H1 (cell line): ENCODE measurements around the gene LANCL1. TPM values are rescaled to one million over a fixed set of nuclear protein-coding genes. Genes with fewer than 3 reads are reported as not detected.

ENCODE experiments used
- CTCF ChIA-PET: fragments of 300-600 bp; sonication (Branson Sonifier 250); formaldehyde crosslinking; loops from one replicate; lab custom pipeline; 2021; ENCODE audit not compliant: partially characterized antibody; lab: Charles Lee
- POLR2A ChIA-PET: fragments of 300-600 bp; sonication (Branson Sonifier 250); formaldehyde crosslinking; loops from one replicate; lab custom pipeline; 2021; ENCODE audit warnings: inconsistent platforms; ENCODE audit not compliant: partially characterized antibody; lab: Charles Lee
- DNase-seq, 2 experiments: peaks; one replicate each; pipeline versions ENCODE4 v3.0.0 to v3.0.0-alpha.2; 2010 to 2022; ENCODE audit warnings: low spot score in 2 of 2, low read depth in 1 of 2, mixed read lengths in 1 of 2
- FAIRE-seq: peaks from 2 replicates; lab custom pipeline; 2011; peaks lifted over from hg19 to GRCh38; lab: Jason Lieb, UNC
- H2AFZ ChIP-seq: 2 replicates; pipeline ENCODE4 v1.8.1; 2012; ENCODE audit warnings: low read length, inconsistent platforms
- H2AK5ac ChIP-seq: 2 replicates; pipeline ENCODE4 v1.6.1; 2013; ENCODE audit warnings: low read depth, low read length
- H2BK120ac ChIP-seq: replicated peaks from 2 replicates; pipeline ENCODE3; 2013; ENCODE audit warnings: low read depth, low read length, inconsistent platforms
- H2BK12ac ChIP-seq: 2 replicates; pipeline ENCODE4 v1.6.1; 2013; ENCODE audit warnings: low read depth, low read length
- H2BK15ac ChIP-seq: 2 replicates; pipeline ENCODE4 v1.6.1; 2013; ENCODE audit warnings: low read length
- H2BK20ac ChIP-seq: 2 replicates; pipeline ENCODE4 v1.6.1; 2013; ENCODE audit warnings: low read length
- H2BK5ac ChIP-seq: 2 replicates; pipeline ENCODE4 v1.6.1; 2013; ENCODE audit warnings: low read depth, low read length
- H3K14ac ChIP-seq: 2 replicates; pipeline ENCODE4 v1.6.1; 2013; ENCODE audit warnings: inconsistent platforms; ENCODE audit not compliant: insufficient read length
- H3K18ac ChIP-seq: 2 replicates; pipeline ENCODE4 v1.6.1; 2013; ENCODE audit warnings: low read length; ENCODE audit errors: extremely low read depth
- H3K23ac ChIP-seq: 2 replicates; pipeline ENCODE4 v1.6.1; 2013; ENCODE audit warnings: inconsistent platforms; ENCODE audit not compliant: insufficient read length
- H3K23me2 ChIP-seq: 2 replicates; pipeline ENCODE4 v1.6.1; 2013; ENCODE audit warnings: low read depth, low read length
- H3K27ac ChIP-seq: 2 replicates; pipeline ENCODE4 v1.6.1; 2011; ENCODE audit warnings: low read depth, low read length, inconsistent platforms
- H3K27me3 ChIP-seq, 4 experiments: replicated peaks in 1 of 4; 1 replicate in 1 of 4; 2 replicates in 3 of 4; pipeline versions ENCODE4 v1.6.1 to v1.8.1; 2011 to 2013; ENCODE audit warnings: low read length in 3 of 4, mild to moderate bottlenecking in 3 of 4, inconsistent platforms in 2 of 4, mixed read lengths in 2 of 4, moderate library complexity in 1 of 4; ENCODE audit not compliant: control insufficient read depth in 3 of 4, insufficient read depth in 3 of 4; ENCODE audit errors: extremely low read depth in 1 of 4
- H3K36me3 ChIP-seq, 4 experiments: 2 replicates each; pipeline versions ENCODE4 v1.6.1 to v1.8.1; 2011 to 2013; ENCODE audit warnings: mild to moderate bottlenecking in 4 of 4, low read length in 3 of 4, moderate library complexity in 2 of 4, control low read depth in 1 of 4, inconsistent platforms in 1 of 4; ENCODE audit not compliant: insufficient read depth in 4 of 4, control insufficient read depth in 2 of 4
- H3K4ac ChIP-seq: replicated peaks from 2 replicates; pipeline ENCODE3; 2013; ENCODE audit warnings: low read length, low read depth, mixed read lengths, inconsistent platforms; ENCODE audit not compliant: insufficient read length
- H3K4me1 ChIP-seq, 4 experiments: replicated peaks in 1 of 4; 1 replicate in 1 of 4; 2 replicates in 3 of 4; pipeline versions ENCODE4 v1.6.1 to v1.8.1; 2011 to 2013; ENCODE audit warnings: low read length in 3 of 4, inconsistent platforms in 2 of 4, mixed read lengths in 1 of 4; ENCODE audit not compliant: insufficient read depth in 4 of 4, control insufficient read depth in 3 of 4
- H3K4me2 ChIP-seq, 2 experiments: 2 replicates each; pipeline versions ENCODE4 v1.6.1 to v1.8.1; 2011 to 2013; ENCODE audit warnings: low read depth in 2 of 2, low read length in 2 of 2, control low read depth in 1 of 2, inconsistent platforms in 1 of 2, mild to moderate bottlenecking in 1 of 2; ENCODE audit not compliant: insufficient read depth in 1 of 2
- H3K4me3 ChIP-seq, 4 experiments: fragments of 200-600, 300-600 bp in 1 of 4; sonication (generic), shearing (Covaris generic), sonication (Bioruptor Twin) in 1 of 4; 2 replicates each; pipeline versions ENCODE4 v1.5.1 to v1.8.1; 2011 to 2016; ENCODE audit warnings: low read length in 4 of 4, low read depth in 3 of 4, control low read depth in 2 of 4, inconsistent platforms in 2 of 4, mild to moderate bottlenecking in 2 of 4, mixed read lengths in 1 of 4, moderate library complexity in 1 of 4; ENCODE audit not compliant: insufficient read depth in 2 of 4; ENCODE audit errors: extremely low read depth in 1 of 4
- H3K56ac ChIP-seq: replicated peaks from 2 replicates; pipeline ENCODE3; 2013; ENCODE audit warnings: low read depth, mild to moderate bottlenecking, mixed read lengths, low read length, inconsistent platforms; ENCODE audit not compliant: insufficient read length
- H3K79me1 ChIP-seq: 2 replicates; pipeline ENCODE4 v1.6.1; 2013; ENCODE audit warnings: low read depth, low read length, control low read depth
- H3K79me2 ChIP-seq, 2 experiments: 2 replicates each; pipeline versions ENCODE4 v1.6.1 to v1.8.1; 2012 to 2013; ENCODE audit warnings: low read length in 2 of 2, mild to moderate bottlenecking in 2 of 2, inconsistent platforms in 1 of 2; ENCODE audit not compliant: insufficient read depth in 2 of 2, control insufficient read depth in 1 of 2
- H3K9ac ChIP-seq, 4 experiments: replicated peaks in 1 of 4; 1 replicate in 1 of 4; 2 replicates in 3 of 4; pipeline versions ENCODE4 v1.6.1 to v1.8.1; 2011 to 2013; ENCODE audit warnings: low read depth in 3 of 4, low read length in 3 of 4, control low read depth in 2 of 4, mild to moderate bottlenecking in 2 of 4, moderate library complexity in 2 of 4, inconsistent platforms in 1 of 4; ENCODE audit errors: extremely low read depth in 1 of 4
- H3K9me3 ChIP-seq, 2 experiments: 2 replicates each; pipeline versions ENCODE4 v1.6.1 to v1.8.1; 2012 to 2013; ENCODE audit warnings: mild to moderate bottlenecking in 2 of 2, moderate library complexity in 2 of 2, control low read depth in 1 of 2, inconsistent platforms in 1 of 2, low read depth in 1 of 2, low read length in 1 of 2, mixed read lengths in 1 of 2; ENCODE audit not compliant: insufficient read depth in 2 of 2
- H4K20me1 ChIP-seq, 2 experiments: replicated peaks in 1 of 2; 2 replicates each; pipeline versions ENCODE3 to v1.8.1; 2011 to 2013; ENCODE audit warnings: inconsistent platforms in 2 of 2, low read length in 2 of 2, mild to moderate bottlenecking in 1 of 2; ENCODE audit not compliant: insufficient read depth in 2 of 2, control insufficient read depth in 1 of 2
- H4K5ac ChIP-seq: 2 replicates; pipeline ENCODE4 v1.6.1; 2013; ENCODE audit warnings: low read length, low read depth, mixed read lengths, inconsistent platforms; ENCODE audit not compliant: insufficient read length
- H4K8ac ChIP-seq: 2 replicates; pipeline ENCODE4 v1.8.0; 2013; ENCODE audit warnings: mild to moderate bottlenecking, moderate library complexity, low read length, inconsistent platforms; ENCODE audit not compliant: insufficient read depth; ENCODE audit errors: extremely low read depth
- H4K91ac ChIP-seq: replicated peaks from 2 replicates; pipeline ENCODE3; 2013; ENCODE audit warnings: low read length, mixed read lengths, inconsistent platforms; ENCODE audit not compliant: insufficient read length
- BCL11A ChIP-seq, 2 experiments: IDR thresholded peaks; one replicate each; pipeline ENCODE4 v1.6.1; 2011; ENCODE audit warnings: low read depth in 2 of 2, low read length in 2 of 2, mild to moderate bottlenecking in 2 of 2
- BRCA1 ChIP-seq: IDR thresholded peaks from 2 replicates; pipeline ENCODE4 v1.6.1; 2012; ENCODE audit warnings: low read depth, low read length, improper control_type of control experiment
- EZH2 ChIP-seq: fragments of 200-600 bp; sonication (generic); IDR thresholded peaks from 2 replicates; pipeline ENCODE4 v1.7.1; 2012; ENCODE audit warnings: low read depth, mild to moderate bottlenecking, moderate library complexity, low read length, inconsistent platforms; ENCODE audit not compliant: severe bottlenecking
- GTF2F1 ChIP-seq: IDR thresholded peaks from 2 replicates; pipeline ENCODE4 v1.6.1; 2012; ENCODE audit warnings: low read depth, low read length, improper control_type of control experiment, borderline replicate concordance
- POLR2AphosphoS5 ChIP-seq: IDR thresholded peaks from 2 replicates; pipeline ENCODE4 v1.6.1; 2011; ENCODE audit warnings: low read depth, low read length
- SP2 ChIP-seq: IDR thresholded peaks from 2 replicates; pipeline ENCODE4 v1.6.1; 2012; ENCODE audit warnings: mild to moderate bottlenecking, low read length, inconsistent platforms
- TCF12 ChIP-seq: IDR thresholded peaks from 2 replicates; pipeline ENCODE4 v1.6.1; 2011; ENCODE audit warnings: low read depth, mild to moderate bottlenecking, low read length
- YY1 ChIP-seq: IDR thresholded peaks from 2 replicates; pipeline ENCODE4 v1.6.1; 2011; ENCODE audit warnings: low read depth, mild to moderate bottlenecking, low read length
- WGBS, 2 experiments: shearing (Covaris generic) in 1 of 2; methylation state at CpG; one replicate each; pipeline versions ENCODE4 v1.1.6 to v1.1.7; 2013 to 2015; ENCODE audit warnings: low lambda C conversion rate in 2 of 2, mixed read lengths in 2 of 2, inconsistent platforms in 1 of 2, low coverage in 1 of 2, missing lambda C conversion rate in 1 of 2; ENCODE audit not compliant: insufficient replicate concordance in 2 of 2, insufficient coverage in 1 of 2, insufficient read length in 1 of 2; ENCODE audit errors: extremely low coverage in 1 of 2, missing lambda C conversion rate in 1 of 2; 5-methylcytosine and 5-hydroxymethylcytosine counted together
- polyA plus RNA-seq, 7 experiments: library from polyadenylated mRNA; depleted of rRNA in 3 of 7; stranded (reverse) in 5 of 7; unstranded in 2 of 7; fragments of >200 nt in 5 of 7; fragments of 200-250 nt in 2 of 7; gene quantifications; 1 replicate in 5 of 7; 2 replicates in 1 of 7; 4 replicates in 1 of 7; pipeline versions ENCODE4 v1.2.1 to v1.2.3, GENCODE V29; 2011 to 2013; ENCODE audit warnings: missing spikeins in 2 of 7, mixed read lengths in 2 of 7
- total RNA-seq: library from RNA; stranded (reverse); fragmentation: NEBNext Ultra II Directional; extraction: Animal tissue kit (Norgen Biotek cat#: 25700); gene quantifications from 2 replicates; pipeline ENCODE4 v1.2.1, GENCODE V29; 2021

The LANCL1 gene
- total and polyA plus RNA-seq, 2 of the 8 experiments (the other 6 are each of a cell fraction or from before 2014, with no cell fraction given) = 26.2 to 48.7 TPM

DNA sequence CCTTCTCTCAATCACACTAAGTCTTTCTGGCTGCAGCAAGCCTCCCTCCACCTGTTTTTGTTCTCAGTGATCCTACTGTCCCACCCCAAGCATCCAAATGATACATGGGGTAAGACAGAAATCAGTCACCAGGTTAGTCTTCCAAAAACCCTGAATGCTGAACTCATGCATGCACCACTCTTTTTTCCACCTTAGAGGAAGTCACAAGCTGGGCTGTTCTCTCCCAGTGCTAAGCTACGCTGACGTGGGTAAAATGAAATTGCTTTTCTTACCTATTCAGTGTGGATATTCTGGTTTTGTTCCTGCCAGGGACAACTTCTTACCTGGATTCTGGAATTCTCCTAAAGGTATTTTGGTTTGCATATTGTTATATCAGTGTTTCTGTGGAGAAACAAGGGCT lies 54.2 kb downstream of the LANCL1 start:
- Histone ChIP-seq H3K56ac (no peak overlapping the region), H3K23ac (no peak overlapping the region), H2AFZ (no peak overlapping the region), H2BK120ac (no peak overlapping the region), H3K4me2 (no peak overlapping the region), H3K14ac (no peak overlapping the region), H4K8ac (no peak overlapping the region), H3K18ac (no peak overlapping the region), H2AK5ac (no peak overlapping the region), H3K4me1 (peaks cover 0 to 3% (median 0%) of the 10 kb centered on the region in 4 experiments; a peak in 1 of 7 replicates), H4K91ac (no peak overlapping the region), H3K4ac (no peak overlapping the region), H2BK20ac (no peak overlapping the region), H3K36me3 (peaks cover 0 to 4% (median 2%) of the 10 kb centered on the region in 4 experiments; a peak in 3 of 8 replicates), H3K27me3 (no peaks in the 10 kb centered on the region), H3K79me2 (no peaks in the 10 kb centered on the region), H2BK12ac (no peak overlapping the region), H3K27ac (no peak overlapping the region), H3K9me3 (peaks cover 14% of the 10 kb centered on the region in 2 experiments), H4K20me1 (no peaks in the 10 kb centered on the region), H3K4me3 (no peak overlapping the region), H3K9ac (no peak overlapping the region), H2BK15ac (no peak overlapping the region), H3K23me2 (no peaks in the 10 kb centered on the region), H4K5ac (no peak overlapping the region), H2BK5ac (no peak overlapping the region), H3K79me1 (no peaks in the 10 kb centered on the region)
- WGBS, 2 experiments = 91% methylated on average over 2 of the region's 2 CpGs; no CpG with 5 or more reads in 1 of the 2 experiments
- CTCF ChIA-PET = interaction anchor here (0.7 kb wide), 1 partner anchor 16 kb away, joined by 4 read pairs; no protein-coding TSS in a partner anchor
- DNase-seq (no peak), FAIRE-seq (no peak)
- POLR2A ChIA-PET = no interaction called here
- TF ChIP-seq TCF12 = no peak
- no peak for TF ChIP-seq SP2
- TF ChIP-seq GTF2F1 = no peak
- TF ChIP-seq BCL11A (IDR thresholded peaks at IDR 0.05; ENCODE audit: low read depth in 2 of 2, low read length in 2 of 2) = no peak
- TF ChIP-seq BRCA1 = no peak
- no peak for TF ChIP-seq EZH2
- no peak for TF ChIP-seq YY1
- no peak for TF ChIP-seq POLR2AphosphoS5
